RPMI8226 (cell line): ENCODE results near the gene PLXNA4.

Experiments
- DNase-seq: peaks from one replicate; pipeline ENCODE4 v3.0.0-alpha.2; 2015

The PLXNA4 gene

DNA sequence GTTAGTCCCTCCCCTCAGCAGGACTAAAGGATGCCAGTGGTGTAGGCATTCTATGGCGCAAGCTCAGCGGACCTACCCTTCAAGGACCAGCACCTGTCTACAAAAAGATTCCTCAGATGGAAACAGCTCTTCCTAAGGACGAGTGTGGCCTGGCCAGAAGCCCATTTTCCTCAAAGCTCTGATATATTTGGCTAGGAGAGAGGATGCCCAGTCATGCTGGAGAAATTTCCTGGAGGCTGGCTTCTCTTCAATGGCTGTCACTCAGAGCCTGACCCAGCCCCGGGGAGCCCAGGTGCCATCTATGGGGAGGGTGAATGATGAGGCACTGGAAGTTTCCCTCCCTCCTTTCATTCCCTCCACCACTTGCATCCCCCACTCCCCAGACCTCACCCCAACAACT is 111.5 kb downstream of the PLXNA4 start:
- DNase-seq = no peak

DNA sequence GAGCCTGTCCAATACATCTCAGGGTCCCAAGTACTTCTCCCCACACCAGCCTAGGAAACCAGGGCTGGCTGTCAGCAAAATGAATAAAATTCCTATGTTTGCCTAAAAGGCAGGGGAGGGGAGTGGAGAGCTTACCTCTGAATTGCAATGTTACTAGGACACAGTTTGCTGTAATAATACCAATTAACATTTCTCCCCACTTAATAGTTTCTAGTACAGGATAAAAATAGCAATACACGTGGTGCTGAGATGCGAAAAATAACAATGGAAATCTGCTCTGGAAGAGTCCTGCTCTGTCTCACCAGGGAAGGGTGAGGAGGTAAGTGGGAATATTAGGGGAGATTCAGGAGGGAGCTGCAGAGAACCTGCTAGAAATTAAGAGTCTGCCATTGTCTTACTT is 112.3 kb downstream of the PLXNA4 start:
- no peak for DNase-seq

DNA sequence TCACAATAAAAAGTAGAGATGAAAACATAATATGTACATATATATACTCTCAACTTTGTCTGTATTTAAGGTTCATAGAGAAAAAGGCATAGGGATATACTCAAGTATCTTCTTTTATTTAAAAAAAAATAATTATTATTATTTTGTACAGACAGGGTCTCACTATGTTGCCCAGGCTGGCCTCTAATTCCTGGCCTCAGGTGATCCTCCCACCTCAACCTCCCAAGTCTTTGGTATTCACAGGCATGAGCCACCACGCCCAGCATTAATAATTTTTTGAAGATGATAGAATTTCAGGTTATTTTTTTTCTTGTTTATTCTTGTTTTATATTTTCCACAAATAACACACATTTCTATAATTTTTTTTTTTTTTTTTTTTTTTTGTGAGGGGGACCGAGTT is 113.8 kb downstream of the PLXNA4 start:
- no peak for DNase-seq

DNA sequence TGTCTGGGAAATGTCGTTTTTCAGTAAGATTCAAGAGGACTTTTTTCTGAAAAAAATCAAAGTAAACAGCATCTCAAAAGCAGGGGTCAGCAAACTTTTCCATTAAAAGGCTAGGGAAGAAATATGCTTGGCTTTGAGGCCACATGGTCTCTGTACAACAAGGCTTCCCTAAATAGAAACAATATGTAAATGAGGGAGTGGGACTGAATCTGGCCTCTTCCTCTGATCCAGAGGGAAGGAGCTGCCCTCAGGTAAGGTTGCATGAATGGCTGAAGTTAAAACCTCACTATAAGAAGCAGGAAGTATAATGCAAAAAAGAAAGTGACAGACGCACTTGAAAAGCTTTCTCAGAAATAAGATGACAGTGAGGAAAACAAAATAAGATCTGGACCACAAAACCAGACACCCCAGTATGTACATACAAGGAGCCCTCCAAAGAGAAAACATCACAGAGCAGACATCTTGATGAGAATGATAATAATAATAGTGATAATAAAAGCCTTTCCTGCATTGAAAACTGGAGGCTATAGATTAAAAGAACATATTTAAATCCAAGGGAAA is 115.2 kb downstream of the PLXNA4 start:
- DNase-seq = no peak

DNA sequence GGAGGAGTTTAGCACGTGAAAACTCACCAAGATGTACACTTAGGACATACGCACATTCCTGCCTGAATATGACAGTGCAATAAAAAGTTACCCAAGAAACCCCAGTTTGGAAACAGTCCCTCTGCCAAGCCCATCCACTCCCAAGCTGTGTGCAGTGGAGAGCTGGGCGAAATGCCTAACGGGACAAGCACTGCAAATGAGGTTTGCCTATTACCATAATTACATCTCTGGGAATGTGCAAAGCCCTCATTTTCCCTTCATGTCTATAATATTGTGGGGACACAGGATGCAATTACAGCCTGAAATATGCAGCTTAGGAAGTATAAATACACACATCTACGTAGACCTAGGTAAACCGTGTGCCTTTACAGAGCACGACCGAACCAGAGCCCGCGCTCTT is 117.5 kb downstream of the PLXNA4 start:
- no peak for DNase-seq

DNA sequence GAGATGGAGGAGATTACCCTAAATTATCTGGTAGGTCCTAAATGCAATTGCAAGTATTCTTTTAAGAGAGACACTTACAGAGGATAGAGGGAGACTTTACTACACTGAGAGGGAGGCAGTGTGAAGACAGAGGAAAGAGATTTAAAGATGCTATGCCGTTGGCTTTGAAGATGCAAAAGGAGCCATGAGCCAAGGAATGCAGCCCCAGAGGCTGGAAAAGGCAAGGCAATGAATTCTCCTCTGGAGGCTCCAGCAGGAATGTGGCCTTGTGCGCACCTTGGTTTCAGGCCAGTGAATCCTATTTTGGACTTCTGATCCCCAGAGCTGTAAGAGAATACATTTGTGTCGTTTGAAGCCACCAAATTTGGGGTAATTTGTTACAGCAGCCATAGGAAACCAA is 118.6 kb downstream of the PLXNA4 start:
- DNase-seq = no peak

DNA sequence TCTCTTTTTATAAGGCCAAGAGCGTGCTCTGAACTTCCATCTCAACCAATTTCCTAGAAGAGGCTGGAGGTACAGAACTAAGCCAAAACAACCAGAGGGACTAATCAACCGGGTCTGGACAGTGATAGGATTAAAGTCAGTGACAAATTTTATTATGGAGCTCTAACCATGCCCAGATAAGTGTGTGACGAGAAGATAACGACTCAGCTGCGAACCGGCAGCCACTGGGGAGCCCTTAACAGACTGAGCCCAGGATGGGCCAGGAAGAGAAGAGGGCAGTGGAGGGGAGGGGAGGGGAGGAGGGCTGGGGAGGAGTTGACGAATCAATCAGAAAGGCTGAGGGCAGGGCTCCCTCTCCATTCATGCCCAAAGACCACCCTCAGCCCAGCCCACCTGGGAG is 119.9 kb downstream of the PLXNA4 start:
- DNase-seq = no peak

DNA sequence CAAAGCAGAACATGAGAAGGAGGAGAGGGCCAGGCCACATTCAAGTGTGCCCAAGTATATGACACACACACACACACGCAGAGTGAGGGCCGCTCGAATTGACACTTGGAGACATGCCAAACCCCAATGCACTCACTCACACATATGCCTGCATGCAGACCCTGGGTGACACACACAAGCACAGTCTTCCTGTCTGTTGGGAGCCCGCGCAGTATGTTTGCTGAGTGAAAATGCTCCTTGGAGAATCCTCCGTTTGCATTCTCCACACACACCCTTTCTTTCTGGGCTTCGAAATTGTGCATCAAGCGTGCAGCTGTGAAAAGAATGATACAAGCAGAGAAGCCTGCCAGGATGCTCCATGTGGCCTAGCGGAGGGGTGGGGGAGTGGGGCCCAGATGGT is 120.9 kb downstream of the PLXNA4 start:
- DNase-seq = no peak

DNA sequence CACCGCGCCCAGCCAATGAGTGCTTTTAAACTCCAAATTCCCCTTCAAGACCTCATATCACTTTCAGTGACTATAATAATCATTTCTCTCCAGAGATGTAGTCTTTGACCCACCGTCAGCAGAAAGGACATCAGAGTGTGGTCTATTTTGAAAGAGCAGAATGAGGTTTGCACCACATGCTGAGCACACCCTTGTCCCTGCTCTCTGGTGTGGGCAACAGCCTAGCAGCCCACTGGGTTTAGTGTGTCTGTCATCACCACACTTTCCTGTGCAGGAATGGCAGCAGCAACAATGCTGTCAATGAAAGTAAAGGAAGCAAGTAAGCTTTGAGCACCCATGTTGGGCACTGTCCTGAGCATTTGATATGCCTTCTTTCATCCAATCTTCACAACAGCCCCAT is 122.4 kb downstream of the PLXNA4 start:
- no peak for DNase-seq

DNA sequence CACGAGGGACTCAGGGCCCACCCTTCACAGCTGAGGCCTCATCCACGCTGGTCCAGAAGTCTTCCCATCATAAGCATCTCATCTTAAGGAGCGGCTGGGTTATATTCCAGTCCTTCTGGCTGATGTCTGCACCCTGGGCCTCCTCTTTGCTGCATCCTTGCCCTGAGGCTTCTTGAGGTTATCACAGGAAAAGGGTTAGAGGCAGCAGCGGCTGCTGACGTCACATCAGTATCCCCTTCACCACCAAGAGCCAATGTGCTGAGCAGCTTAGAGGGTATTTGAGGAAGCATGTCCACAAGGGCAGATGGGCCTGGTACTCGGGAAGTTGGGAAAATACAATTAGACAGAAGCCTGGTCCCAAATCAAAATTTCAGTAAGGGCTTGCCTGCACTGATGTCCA is 125.1 kb downstream of the PLXNA4 start:
- no peak for DNase-seq

DNA sequence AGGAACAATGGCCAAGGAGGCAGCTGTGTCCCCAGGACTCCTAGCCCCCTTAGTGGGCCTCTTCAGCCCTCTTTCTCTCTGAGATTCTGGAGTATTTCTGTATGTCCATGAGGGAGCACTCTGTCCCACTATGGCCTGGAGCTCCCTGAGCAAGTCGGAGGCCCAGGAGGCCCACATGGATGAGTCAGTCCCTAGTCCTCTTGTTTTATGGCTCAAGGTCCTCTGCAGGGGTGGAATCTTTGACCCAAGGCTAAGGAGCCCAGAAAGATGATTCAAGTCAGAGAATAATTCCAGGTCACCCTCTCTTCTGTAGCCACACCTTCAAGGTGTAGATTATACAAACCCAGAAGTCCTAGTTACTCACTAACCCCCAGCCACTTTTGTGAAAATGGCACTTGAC is 125.6 kb downstream of the PLXNA4 start:
- no peak for DNase-seq

DNA sequence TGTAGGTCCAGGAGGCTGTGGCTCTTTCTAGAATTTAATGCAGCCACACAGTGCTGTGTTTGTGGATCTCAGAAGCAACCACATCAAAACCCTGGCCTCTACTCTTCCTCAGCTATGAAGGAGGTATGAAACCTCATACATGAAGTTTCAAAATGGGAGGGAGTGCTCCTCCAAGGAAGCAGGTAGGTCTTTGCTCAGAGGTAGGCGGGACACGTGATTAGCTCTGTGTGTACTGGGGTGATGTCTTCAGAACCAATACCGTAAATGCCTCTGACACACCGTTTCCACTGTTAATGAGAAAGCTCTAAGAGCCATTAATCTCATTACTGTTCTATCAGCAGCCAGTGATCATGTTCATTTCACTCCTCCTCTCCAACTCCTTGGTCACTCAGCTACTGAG is 126.1 kb downstream of the PLXNA4 start:
- no peak for DNase-seq

DNA sequence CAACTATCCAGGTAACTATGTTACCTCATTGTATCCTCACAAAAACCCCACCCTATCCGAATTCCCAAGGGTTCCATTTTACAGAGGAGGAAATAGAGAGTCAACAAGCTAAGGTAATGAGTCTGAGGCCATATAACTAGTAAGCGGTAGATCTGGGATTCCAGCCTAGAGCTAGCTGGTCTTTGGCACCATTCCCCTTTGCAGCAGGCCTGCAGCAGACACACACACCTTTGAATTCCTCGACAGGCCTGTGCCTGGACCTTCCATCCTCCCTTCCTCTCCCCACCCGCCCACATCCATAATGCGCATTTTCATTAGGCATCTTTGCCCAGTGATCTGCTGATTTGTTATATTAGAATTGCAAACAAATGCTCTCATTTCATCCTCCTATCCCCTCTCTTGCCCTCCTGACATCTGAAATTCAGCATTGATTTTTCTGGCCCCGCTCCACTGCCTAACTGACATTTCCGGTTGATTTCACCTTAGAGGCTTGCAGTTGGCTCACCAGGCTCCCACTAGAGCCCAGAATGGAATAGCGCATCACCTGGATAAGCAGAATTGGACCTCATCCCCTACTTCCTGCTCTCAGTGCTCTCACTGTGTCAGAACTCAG is 129.5 kb downstream of the PLXNA4 start:
- DNase-seq = peak; percentile 24

DNA sequence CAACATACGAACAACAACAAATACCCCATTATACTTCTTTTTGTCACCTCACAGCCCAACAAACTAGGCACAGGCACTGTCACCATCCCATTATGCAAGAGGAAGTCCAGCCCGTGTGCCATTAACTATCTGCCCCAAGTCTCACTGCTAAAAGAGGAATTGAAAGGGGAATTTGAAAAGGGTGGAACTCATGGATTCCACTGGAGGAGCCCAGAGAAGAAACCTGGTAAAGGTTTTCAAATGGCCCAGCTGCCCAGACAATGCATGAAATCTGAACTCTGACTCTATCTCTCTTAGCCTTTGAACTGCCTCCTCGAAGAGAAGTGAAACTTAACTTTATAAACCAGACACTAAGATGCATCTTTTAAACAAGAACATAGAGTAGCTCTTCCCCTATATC is 130.0 kb downstream of the PLXNA4 start:
- DNase-seq = peak; percentile 78

DNA sequence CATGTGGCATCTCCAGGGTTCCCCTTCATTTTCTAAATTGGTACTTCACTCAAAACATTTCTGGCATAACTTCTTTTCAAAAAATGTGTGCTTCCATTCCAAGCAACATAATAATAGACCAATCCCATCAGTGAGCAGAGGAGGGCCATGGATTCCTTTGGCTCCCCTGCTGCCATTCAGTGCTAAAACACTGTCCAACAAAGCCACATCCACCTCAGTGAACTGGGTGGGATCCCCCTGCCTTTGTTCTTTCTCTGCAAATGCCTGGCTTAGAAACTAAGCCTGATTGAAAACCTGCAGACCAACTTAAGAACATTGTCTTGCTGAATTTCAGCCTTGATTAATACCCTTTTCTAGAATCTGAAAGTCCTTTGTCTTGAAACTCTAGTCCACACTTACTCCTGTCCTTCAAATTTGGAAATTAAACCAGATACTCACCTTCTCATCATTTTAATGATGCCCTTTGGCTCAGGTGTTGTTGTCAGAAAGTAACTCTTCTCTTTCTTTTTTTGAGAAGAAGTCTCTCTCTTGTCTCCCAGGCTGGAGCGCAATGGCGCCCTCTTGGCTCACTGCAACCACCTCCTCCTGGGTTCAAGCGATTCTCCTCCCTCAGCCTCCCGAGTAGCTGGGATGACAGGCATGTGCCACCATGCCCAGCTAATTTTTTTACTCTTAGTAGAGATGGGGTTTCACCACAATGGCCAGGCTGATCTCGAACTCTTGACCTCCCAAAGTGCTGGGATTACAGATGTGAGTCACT is 132.3 kb downstream of the PLXNA4 start:
- no peak for DNase-seq

DNA sequence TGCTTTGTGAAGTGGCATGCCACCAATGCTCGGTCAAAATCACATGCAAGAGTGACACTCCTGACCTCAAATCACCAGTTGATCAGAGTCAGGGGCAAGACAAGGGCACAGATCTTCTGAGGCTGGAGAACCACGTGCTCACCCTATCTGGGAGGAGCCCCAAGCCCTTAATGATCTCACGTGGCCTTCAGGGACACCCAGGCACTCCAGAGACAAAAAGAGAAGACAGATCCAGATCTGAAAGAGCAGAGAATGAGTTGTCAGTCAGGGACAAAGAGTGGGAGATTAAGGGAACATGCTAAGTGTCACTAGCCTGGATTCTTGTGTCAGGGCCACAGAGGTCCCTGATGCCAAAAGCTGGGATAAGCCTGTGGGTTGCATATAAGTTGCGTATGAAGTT is 134.3 kb downstream of the PLXNA4 start:
- peak; percentile 40 for DNase-seq

DNA sequence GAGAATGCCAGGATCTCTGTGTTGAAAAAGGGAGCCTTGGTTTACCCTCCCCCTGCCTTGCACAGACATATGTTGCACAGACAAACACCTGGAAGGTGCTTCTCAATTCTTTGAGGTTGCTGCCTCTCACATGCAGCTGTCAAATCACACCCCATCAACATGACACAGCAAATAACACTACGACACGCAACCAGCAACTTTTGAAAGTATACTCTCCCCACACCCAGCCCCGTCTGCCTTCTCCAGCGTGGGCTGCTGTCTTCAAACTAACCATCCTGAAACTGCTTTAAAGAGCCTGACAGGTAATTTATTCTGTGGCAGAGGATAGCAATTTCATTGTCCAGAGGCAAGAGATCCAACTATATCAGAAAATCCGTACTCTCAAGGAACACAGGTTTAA is 136.1 kb downstream of the PLXNA4 start:
- peak; percentile 91 for DNase-seq

DNA sequence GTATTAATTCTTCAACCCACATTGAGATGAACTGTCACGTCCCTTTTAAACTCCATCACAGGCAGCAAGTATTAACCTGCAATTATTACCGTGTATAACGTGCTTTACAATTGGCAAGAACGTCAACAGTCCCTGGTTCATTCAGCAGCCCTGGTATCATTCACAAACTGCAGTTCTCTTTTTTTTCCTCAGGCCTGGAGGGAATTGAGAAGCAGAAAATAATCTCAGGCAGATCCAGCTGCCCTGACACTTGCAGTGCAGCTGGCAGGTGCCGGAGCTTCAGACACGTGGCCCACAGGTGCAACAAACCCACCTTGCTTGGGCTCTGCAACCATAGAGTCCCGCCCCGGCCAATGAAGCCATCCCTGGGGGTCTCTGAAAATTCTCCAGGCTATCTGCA is 137.3 kb downstream of the PLXNA4 start:
- DNase-seq = peak; percentile 89

DNA sequence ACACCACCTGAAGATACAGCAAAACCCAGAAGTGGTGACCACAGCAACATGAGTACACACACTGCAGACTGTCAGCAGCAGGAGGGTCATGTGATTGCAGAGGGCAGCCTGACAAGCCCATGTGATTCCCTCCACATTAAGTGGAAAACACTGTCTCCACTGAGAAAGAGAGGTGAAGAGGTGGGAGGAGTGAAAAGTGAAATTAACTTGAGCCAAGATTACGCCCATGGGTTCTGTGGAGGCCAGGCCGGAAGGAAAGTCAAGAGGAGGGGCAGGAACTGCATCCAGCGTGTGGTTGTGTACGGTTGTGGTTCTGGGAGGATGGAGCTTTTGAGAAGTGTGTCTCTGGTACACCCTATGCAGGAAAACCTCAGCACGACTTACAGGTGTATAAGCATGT is 138.5 kb downstream of the PLXNA4 start:
- peak; percentile 33 for DNase-seq

DNA sequence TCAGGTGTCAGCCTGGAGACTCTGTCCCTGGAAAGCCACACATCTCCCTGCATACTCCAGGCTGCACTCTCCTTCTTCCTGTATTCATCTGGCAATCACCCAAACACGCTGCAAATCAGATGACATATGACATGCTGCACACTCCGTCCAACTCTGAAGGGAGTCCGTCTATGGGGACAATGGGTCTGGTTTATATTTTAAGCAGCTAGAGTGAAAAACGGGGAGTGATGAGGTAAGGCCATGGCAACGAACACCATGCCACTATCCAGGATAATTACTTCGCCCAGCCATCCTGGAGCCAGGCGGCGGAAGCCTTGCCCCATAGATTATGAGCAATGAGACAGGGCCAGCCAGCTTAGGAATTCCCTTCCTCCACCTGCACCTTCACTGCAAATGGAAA is 140.1 kb downstream of the PLXNA4 start:
- no peak for DNase-seq

DNA sequence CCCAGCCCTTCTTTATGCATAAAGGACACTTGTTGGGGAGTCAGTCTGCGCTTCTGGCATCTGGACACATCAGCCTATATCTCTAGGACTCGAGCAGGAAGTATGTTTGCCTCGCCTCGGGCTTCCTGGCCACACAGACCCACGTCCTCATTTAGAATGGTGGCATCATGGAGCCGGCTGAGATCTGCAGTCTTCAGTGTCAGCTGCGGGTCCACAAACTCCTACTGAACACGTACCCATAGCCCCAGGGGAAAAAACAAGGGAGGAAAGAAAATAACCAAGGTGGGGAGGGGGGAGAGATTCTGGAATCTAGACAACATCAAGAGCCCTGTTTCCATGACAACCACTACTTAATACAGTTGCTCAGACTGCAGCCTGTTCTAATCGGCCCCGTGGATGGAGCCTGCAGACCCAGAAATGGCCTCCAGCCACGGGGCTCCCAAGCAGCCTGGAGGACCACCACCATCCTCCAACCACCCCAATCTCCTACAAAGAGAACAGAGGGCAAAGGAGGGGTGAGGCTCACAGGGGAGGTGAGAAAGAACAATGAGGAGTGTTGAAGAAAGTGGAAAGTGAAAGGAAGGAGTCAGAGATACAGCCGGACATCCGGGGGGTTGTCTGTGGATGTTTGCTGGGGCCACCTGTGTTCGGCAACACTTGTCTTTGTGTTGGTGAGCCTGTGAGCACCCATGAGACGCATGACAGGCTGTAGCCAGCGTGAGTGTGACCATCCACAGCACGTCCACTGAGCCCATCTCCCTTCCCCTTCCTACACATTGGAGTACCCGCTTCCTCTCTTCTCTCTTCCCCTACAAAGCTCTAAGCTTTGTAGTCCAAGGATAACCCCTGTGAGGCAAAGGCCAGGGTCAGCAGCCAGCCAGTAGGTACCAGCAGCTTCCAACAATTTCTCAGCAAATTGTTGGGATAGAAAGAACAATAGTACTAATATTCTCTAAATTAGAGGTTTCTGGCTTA is 141.0 kb downstream of the PLXNA4 start:
- DNase-seq = no peak

DNA sequence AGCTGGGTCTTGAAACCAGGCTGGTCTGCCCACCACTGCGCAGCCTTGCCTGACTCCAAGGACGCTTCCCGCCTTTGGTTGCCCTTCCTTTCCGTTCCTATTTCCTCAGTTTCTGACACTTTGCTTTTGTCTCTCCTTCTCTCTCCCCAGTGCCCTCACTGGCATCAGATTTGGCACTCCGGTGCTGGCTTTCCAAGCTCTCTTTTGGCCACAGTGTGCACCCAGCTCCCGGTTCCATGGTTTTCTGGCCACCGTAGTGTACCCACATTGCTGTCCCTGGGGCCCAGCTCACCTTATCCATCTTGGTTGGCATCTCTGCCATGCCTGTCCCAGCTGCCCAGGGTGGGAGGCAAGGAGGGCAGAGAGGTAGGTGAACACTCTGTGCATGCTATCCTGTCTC is 142.2 kb downstream of the PLXNA4 start:
- no peak for DNase-seq

DNA sequence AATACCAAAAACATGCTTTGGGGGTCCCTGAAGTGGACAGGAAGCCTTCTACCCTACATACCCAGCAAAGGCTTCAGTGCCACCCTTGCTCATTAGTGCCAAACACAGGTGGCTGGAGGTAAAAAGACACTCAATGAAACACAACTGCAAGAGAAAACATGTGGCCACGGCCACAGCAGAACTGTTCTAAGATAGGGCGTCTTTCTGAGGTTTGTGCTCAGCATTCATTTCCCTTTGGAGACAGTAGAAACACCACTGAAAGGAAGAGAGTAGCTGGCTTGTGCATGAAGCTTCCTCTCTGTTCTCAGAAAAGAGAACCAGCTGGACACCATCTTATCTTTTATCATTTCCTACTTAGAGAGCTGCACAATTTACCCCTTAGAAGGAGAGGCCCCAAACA is 143.0 kb downstream of the PLXNA4 start:
- no peak for DNase-seq
